HG02852 (cell line): ENCODE results near the gene ACTL8.

Experiments
- ATAC-seq: cut with Tn5 transposase; IDR thresholded peaks from one replicate; pipeline ENCODE4 v1.9.1; 2021; ENCODE audit warnings: mild to moderate bottlenecking, moderate library complexity; ENCODE audit not compliant: unreplicated experiment

ACTL8 gene

GRCh38 chr1:17755120-17755519 is at the start of gene ACTL8:
ACTL8 (plus strand) TSS chr1:17755333; CDS start chr1:17823009, 67,676 bp downstream.
- no peak for ATAC-seq

DNA sequence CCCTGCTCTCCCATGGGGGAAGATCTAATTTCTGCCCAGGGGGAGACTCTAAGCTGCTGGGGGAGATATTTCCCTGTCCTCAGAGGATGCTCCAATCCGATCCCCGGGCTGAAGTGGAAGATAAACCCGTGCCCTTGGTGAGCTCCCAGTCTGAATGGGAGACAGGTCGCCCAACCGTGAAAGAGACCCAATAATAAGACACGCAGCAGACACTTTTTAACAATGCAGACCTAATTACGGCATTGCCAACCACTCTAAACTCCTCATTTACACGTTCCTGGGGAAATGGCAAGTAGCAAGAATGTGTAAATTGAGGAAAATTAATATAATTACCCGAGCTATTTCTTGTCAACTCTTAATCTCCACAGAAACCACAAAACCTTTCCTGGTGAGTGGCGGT is 48.7 kb upstream of the ACTL8 start:
- ATAC-seq = no peak

GRCh38 chr1:17709981-17710380 is 45.2 kb upstream of the ACTL8 start:
- ATAC-seq = no peak

DNA sequence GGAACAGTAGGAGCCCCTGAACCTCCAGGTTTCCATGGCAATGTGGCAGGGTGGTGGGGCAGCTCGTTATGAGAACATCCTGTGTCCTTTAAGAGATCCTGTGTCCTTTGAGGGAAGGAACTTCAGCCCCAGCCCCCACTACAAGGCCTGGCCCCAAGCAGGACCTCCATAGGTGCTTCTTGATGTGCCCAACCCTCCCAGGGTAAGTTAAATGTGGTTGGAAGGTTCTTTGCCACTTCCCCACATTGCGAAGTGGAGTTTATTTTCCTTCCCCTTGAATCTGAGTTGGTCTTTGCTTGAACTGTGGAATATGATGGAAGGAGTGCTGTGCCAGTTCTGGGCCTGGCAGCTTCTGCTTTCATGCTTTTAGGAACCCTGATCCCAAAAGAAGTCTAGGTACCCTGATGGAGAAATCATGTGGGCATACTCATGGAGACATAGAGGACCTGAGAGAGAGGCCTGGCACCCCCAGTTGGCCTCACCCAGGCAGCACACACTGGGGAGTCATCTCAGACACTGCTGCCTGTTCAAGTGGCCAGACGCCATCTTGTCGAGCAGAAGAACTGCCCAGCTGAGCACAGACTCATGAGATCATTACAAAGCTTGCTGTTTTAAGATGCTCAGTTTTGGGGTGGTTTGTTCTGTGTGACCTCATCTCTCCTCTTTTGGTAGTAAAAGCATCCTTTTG is 44.1 kb upstream of the ACTL8 start:
- ATAC-seq = no peak

DNA sequence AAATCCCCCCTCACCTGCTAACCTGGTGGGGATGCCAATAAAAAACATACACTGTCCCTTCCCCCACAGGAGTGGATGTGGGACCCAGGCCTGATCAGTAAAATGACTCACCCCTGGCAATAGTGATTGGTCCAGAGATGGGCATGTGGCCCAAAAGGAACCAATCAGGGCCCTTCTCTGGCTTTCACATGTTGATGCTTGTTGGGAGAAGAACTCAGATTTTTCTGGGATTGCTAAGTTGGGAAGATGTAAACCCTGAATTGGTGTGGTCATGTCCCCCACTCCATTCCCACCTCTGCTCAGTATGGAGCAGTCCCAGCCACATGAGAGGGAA is 43.6 kb upstream of the ACTL8 start:
- ATAC-seq = no peak

GRCh38 chr1:17711941-17712340 is 43.2 kb upstream of the ACTL8 start:
- no peak for ATAC-seq

- ATAC-seq = no peak
Observed at GRCh38 chr1:17713993-17714392, 41.1 kb upstream of the ACTL8 start.

DNA sequence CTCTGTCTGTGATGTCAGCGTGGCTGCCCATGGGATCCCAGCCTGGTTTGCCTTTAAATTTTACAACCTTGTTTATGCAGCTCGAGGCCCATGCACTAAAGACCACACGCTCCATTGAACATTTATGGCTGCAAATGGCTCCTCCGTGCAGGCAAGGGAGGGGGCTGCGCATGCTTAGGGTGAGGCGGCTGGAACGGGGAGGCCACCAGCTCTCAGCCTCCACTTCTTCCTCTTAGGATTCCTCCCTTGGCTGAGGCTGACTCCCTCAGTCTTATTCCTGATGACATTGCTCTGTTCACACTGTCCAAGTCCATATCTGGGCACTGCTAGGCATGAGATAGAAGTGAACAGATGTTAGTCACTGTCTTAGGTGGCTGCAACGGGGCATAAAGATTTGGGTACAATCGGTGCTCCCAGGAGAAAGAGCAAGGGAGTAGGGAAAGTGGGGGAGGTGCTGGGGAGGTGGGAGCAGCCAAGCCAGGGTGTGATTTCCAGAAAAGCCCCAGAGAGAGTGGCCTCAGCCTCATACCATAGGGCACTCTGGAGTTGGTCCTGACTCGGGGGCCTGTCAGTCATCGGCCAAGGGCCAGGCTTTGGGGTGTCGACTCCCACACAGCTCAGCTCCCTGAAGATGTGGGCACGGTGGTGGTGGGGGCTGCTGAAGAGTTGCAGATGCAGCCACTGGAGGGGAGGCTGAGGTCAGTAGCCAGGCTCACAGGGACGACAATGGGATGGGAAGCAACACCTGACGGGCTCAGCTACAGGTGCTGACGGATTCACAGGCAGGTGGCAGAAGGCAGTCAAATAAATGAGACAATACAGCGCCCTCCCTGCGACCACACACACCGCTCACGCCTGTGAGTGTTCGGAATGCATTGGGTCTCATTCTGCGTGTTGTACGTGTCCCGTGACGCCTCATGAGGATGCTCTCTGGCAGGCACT is 37.3 kb upstream of the ACTL8 start:
- no peak for ATAC-seq

GRCh38 chr1:17719874-17720273 is 35.3 kb upstream of the ACTL8 start:
- no peak for ATAC-seq

DNA sequence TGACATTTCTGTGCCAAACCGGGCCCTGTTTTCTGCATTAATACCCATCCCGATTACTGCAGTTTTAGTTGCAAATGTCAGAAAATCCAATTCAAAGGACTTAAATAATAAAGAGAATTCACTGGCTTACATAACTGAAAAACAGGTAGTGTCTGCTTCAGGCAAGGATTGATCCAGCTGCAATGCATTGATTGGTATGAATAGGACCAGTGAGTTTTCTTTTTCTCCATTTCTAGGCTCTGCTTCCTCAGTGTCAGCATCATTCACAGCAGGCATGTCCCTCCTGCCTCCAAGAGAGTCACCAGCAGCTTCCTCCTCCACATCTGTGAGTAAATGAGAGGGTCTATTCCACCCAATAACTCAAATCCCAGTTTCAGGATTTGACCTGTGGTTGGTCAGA is 33.7 kb upstream of the ACTL8 start:
- ATAC-seq = no peak

- no peak for ATAC-seq
Observed at GRCh38 chr1:17723684-17724083, 31.4 kb upstream of the ACTL8 start.

DNA sequence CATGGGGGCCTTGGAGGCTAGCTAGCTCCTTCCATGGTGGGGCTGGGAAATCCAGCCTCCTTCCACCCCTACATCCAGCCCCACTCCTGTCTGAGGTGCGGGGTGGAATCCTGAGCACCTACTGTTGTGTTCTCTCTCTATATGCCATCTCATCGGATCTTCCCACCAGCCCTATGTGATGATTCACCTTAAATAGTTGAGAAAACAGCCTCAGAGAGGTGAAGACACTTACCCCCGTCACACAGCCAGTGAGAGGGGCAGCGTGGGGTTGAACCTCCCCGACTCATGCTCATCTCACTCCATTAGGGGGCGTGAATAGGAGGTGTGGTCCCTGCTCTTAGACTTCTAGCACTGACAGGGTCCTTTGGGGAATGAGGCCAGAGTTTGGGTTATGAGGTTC is 31.0 kb upstream of the ACTL8 start:
- no peak for ATAC-seq

- ATAC-seq = no peak
Observed at GRCh38 chr1:17725084-17725719, 29.9 kb upstream of the ACTL8 start.

DNA sequence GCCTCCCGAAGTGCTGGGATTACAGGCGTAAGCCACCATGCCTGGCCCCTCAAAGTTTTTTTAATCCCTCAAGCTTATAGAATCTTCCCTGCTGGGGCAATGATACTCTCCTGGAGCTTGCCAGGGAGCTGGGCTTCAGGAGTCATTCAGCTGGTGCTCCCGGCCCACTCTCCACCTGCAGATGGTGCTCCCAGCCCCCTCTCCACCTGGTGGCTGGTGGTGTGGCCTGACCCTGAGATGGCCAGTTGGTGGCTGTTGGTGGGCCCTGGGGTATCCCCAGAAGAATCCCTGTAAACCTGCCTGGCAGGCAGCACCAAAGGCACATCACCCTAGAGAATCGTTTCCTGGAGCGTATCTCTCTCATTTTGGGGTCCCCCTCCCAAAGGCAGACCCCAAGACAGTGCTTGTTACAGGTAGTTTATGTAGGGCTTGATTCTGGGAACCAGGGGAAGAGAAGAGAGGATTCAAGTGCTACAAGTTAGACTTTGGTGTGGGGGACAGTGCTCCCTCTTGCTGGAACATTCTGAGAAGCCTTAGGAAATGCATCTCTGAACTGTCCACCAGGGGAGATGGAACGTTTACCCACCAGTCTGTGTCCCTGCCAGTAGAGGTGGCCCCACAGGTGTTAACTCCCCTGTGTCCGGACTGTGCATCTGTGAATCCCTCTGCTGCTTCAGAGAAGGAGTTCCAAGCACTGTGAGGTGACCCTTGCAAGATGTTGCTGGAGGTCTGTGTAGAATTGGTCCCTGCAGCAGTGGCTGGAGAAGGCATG is 29.1 kb upstream of the ACTL8 start:
- no peak for ATAC-seq

DNA sequence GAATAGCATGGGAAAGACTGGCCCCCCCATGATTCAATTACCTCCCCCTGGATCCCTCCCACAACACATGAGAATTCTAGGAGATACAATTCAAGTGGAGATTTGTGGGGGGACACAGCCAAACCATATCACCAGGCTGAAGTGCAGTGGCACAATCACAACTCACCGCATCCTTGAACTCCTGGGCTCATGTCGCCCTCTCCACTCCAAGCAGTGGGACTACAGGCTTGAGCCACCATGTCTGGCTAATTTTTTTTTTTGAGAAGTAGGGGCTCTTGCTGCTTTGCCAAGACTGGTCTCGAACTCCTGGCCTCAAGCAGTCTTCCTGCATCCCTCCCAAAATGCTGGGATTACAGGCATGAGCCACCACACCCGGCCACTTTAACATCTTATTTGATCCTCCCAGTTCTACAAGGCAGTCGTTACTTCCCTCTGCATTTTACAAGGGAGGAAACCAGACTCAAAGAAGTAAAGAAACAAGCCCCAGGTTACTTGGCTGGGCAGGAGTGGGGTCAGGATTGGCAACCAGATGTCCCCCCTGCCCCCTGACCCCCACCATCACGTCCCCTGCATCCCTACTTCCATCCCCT is 26.9 kb upstream of the ACTL8 start:
- ATAC-seq = no peak

GRCh38 chr1:17729248-17729647 is 25.9 kb upstream of the ACTL8 start:
- no peak for ATAC-seq

GRCh38 chr1:17729909-17730308 is 25.2 kb upstream of the ACTL8 start:
- ATAC-seq = no peak

DNA sequence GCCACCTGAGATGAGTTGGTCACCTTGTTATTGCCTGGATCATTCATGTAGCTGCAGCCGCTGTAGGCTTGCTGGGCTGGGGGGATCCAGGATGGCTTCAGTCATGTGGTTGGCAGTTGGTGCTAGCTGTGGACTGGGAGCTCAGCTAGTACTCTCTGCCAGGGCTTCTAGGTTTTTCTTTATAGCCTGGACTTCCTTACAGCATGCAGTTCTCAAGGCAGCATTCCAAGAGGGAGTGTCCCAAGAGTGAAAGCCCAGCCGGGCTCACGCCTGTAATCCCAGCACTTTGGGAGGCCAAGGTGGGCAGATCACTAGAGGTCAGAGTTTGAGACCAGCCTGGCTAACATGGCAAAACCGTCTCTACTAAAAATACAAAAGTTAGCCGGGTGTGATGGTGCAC is 23.7 kb upstream of the ACTL8 start:
- no peak for ATAC-seq

GRCh38 chr1:17732475-17732874 is 22.7 kb upstream of the ACTL8 start:
- ATAC-seq = no peak

- no peak for ATAC-seq
Observed at GRCh38 chr1:17733661-17734060, 21.5 kb upstream of the ACTL8 start.

DNA sequence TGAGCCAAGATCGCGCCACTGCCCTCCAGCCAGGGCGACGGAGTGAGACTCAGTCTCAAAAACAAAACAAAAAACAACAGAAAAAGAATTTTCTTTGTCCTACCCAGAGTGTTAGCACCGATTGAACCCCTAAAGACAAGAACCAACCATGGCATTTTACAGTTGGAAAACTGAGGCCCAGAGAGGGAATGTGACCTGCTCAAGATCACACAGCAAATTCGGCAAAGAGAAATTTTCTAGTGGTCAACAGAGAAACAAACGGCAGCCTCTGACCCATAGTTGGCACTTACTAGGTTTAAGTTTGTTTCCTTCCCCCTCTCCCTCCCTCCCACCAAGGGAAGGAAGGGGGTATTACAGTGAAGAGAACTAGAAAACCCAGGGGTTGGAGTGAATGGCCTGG is 20.5 kb upstream of the ACTL8 start:
- no peak for ATAC-seq
